Measurements from ENCODE around the gene ROCK2. TPM values are rescaled to one million over a fixed set of nuclear protein-coding genes. Genes with fewer than 3 reads are reported as not detected.
A peak's percentile ranks its signal among the peaks of the same experiment; 100 is the strongest.

The ROCK2 gene
- polyA plus RNA-seq, 2 of the 4 experiments (the other 2 are of a cell fraction), result 34.0 to 38.7 TPM

DNA sequence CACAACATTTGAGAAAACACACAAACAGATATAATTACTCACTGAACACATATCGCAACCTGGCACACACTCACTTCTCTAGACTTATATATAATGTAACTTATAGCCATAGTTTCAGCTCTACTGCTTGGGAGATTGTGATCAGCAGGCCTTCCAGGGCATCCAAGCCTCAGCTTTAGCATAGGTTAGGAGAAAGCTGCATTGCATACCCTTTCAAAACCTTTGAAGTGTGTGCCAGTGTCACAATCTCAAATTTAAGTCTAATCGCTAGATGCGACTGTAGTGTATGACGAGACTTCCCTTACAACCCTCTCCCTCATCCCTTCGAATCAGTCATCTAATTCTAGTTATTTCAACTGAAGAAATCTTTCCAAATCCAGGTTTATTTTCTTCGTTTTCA lies 158.3 kb downstream of the ROCK2 start:
- CTCF ChIA-PET, result interaction anchor here (1.6 to 1.8 kb wide), 2 partner anchors 11 kb away, joined by 3 to 7 read pairs; no protein-coding TSS in a partner anchor
- ATAC-seq, result peak in 1 of 2 experiments; percentile 24; a peak in 1 of 6 replicates
- Histone ChIP-seq H3K27ac (no peak overlapping the region), H3K9me3 (no peaks in the 10 kb centered on the region), H3K4me1 (peaks cover 6% of the 10 kb centered on the region; the same call in 1 of the 3 replicates), H3K4me2 (no peak overlapping the region), H3K4me3 (no peak overlapping the region)
- TF ChIP-seq, protein P1, sequence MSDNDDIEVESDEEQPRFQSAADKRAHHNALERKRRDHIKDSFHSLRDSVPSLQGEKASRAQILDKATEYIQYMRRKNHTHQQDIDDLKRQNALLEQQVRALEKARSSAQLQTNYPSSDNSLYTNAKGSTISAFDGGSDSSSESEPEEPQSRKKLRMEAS (IDR thresholded peaks at IDR 0.05), result no peak
- no peak for TF ChIP-seq RCOR1 (IDR thresholded peaks at IDR 0.05; ENCODE audit: low read depth, low read length)
- no peak for TF ChIP-seq ZNF302 (CRISPR knock-in tag; IDR thresholded peaks at IDR 0.05)
- no peak for TF ChIP-seq MAFK (IDR thresholded peaks at IDR 0.05; ENCODE audit: partially characterized antibody)
- TF ChIP-seq, protein P2, sequence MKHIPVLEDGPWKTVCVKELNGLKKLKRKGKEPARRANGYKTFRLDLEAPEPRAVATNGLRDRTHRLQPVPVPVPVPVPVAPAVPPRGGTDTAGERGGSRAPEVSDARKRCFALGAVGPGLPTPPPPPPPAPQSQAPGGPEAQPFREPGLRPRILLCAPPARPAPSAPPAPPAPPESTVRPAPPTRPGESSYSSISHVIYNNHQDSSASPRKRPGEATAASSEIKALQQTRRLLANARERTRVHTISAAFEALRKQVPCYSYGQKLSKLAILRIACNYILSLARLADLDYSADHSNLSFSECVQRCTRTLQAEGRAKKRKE (CRISPR knock-in tag; IDR thresholded peaks at IDR 0.05; ENCODE audit: low read depth), result no peak
- no peak for TF ChIP-seq ZSCAN20 (CRISPR knock-in tag; IDR thresholded peaks at IDR 0.05)
- 97% methylated on average over 6 of the region's 6 CpGs for WGBS (ENCODE audit: missing lambda C conversion rate)
- no peak for FAIRE-seq
- DNase-seq (ENCODE audit: low read depth in 1 of 2, low spot score in 1 of 2), result no peak
- POLR2A ChIA-PET, result no interaction called here

DNA sequence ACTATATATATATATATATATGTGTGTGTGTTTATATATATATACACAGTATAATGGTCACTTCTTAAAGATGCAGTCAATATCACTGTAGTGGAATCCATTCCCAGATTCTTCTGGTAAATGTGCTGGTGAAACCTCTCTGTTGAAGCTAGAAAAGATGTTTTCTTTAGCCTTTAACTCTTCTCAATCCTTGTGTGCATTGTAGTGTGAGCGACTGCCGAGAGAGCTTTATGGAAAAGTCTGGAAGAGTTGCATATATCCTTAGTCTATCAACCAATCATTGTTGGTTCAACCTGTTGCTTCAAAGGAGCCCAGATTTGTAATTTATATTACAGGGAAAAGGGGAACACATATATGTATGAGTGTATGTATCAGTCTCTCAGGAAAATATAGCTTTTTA lies 161.5 kb downstream of the ROCK2 start:
- DNase-seq (ENCODE audit: low read depth in 1 of 2, low spot score in 1 of 2), result no peak
- Histone ChIP-seq H3K4me1 (peaks cover 6% of the 10 kb centered on the region; the same call in 1 of the 3 replicates), H3K9me3 (no peaks in the 10 kb centered on the region), H3K4me3 (no peak overlapping the region), H3K4me2 (no peak overlapping the region), H3K27ac (no peak overlapping the region)
- POLR2A ChIA-PET, result no interaction called here
- CTCF ChIA-PET, result interaction anchor here (0.9 to 1.3 kb wide), 5 partner anchors 50 to 812 kb away, joined by 3 to 6 read pairs (median 3); a partner anchor contains a TSS
- FAIRE-seq, result no peak
- ATAC-seq, result no peak
- WGBS (ENCODE audit: missing lambda C conversion rate), result 93% methylated on average over 2 of the region's 2 CpGs
- TF ChIP-seq MAZ (IDR thresholded peaks at IDR 0.05; ENCODE audit: borderline replicate concordance, low read depth, low read length), result no peak
- no peak for TF ChIP-seq SREBF2 (IDR thresholded peaks at IDR 0.05)
- TF ChIP-seq, protein P1 (IDR thresholded peaks at IDR 0.05), result no peak

DNA sequence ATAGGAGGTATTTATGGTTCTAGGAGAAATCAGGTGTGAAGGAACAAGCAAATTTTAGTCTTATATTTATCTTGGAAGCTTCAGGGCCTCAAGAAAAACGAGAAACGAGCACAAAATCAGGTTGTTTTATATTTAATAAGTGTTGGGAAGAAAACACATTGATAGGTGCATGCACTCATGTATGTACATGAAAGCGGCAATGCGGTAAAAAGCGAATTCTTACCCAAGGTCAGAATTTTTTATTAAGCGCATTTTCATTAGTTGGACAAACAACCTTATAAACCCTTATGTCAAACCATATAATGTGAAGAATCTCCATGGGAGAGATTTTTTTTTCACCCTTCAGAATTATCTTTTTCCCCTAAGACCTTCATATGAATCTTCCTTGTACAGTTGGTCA lies 163.8 kb downstream of the ROCK2 start:
- Histone ChIP-seq H3K9me3 (no peaks in the 10 kb centered on the region), H3K27ac (no peak overlapping the region), H3K4me1 (no peaks in the 10 kb centered on the region), H3K4me2 (no peak overlapping the region), H3K4me3 (no peak overlapping the region)
- ChIA-PET CTCF (interaction anchor here (1.3 to 1.5 kb wide), 2 partner anchors 50 to 266 kb away, joined by 5 read pairs; no protein-coding TSS in a partner anchor), POLR2A (no interaction called here)
- TF ChIP-seq EHMT2 (IDR thresholded peaks at IDR 0.05; ENCODE audit: low read depth) (no peak), RFX5 (IDR thresholded peaks at IDR 0.05) (no peak), KDM5A (IDR thresholded peaks at IDR 0.05) (no peak), CHD2 (IDR thresholded peaks at IDR 0.05; ENCODE audit: low read length, partially characterized antibody) (no peak)
- DNase-seq (ENCODE audit: low read depth in 1 of 2, low spot score in 1 of 2) (no peak), FAIRE-seq (no peak), ATAC-seq (no peak)
- 86% methylated on average over 6 of the region's 6 CpGs for WGBS (ENCODE audit: missing lambda C conversion rate)

DNA sequence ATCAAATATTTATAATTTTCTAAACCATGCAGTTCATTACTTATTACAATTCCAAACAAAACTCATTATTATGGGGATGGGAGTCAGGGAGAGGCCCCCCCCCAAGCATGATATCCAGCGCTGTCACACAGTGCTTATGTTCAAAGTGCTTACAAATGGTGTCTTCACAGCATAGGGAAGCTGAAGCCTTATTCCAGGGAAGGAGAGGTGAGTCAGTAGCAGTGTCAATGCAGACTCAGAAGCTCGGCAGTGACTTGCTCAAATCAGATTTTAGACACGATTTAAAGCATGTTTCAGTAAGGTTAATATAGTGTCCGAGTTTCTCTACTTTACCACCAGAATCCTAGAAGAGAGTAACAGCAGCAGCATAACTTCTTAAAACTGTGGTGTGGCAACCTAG lies 164.5 kb downstream of the ROCK2 start:
- TF ChIP-seq CEBPB (IDR thresholded peaks at IDR 0.05), result no peak
- TF ChIP-seq CHD2 (IDR thresholded peaks at IDR 0.05; ENCODE audit: low read length, partially characterized antibody), result no peak
- no peak for TF ChIP-seq HEYL (CRISPR knock-in tag; IDR thresholded peaks at IDR 0.05)
- no peak for TF ChIP-seq MYC (IDR thresholded peaks at IDR 0.05; ENCODE audit: borderline replicate concordance, low read length)
- no peak for TF ChIP-seq RCOR1 (IDR thresholded peaks at IDR 0.05; ENCODE audit: low read depth, low read length)
- TF ChIP-seq HOXB5 (CRISPR knock-in tag; IDR thresholded peaks at IDR 0.05), result no peak
- TF ChIP-seq ZSCAN20 (CRISPR knock-in tag; IDR thresholded peaks at IDR 0.05), result no peak
- no peak for TF ChIP-seq NR3C1 (IDR thresholded peaks at IDR 0.05)
- TF ChIP-seq KDM5A (IDR thresholded peaks at IDR 0.05), result no peak
- TF ChIP-seq MAZ (IDR thresholded peaks at IDR 0.05; ENCODE audit: borderline replicate concordance, low read depth, low read length), result no peak
- TF ChIP-seq RAD21 (conservative IDR thresholded peaks at IDR 0.05 in 1 of 2, IDR thresholded peaks at IDR 0.05 in 1 of 2), result no peak
- no peak for TF ChIP-seq EP300 (IDR thresholded peaks at IDR 0.05)
- TF ChIP-seq SMC3 (IDR thresholded peaks at IDR 0.05), result no peak
- no peak for TF ChIP-seq HOXB13 (CRISPR knock-in tag; IDR thresholded peaks at IDR 0.05; ENCODE audit: low read depth)
- TF ChIP-seq ZC3H11A (IDR thresholded peaks at IDR 0.05), result no peak
- no peak for TF ChIP-seq MAFK (IDR thresholded peaks at IDR 0.05; ENCODE audit: partially characterized antibody)
- no peak for TF ChIP-seq FOXS1 (CRISPR knock-in tag; IDR thresholded peaks at IDR 0.05)
- TF ChIP-seq CHD4 (IDR thresholded peaks at IDR 0.05; ENCODE audit: borderline replicate concordance), result no peak
- no peak for TF ChIP-seq CBX2 (IDR thresholded peaks at IDR 0.05; ENCODE audit: borderline replicate concordance, low read depth)
- Histone ChIP-seq H3K4me2 (no peak overlapping the region), H3K9me3 (no peaks in the 10 kb centered on the region), H3K4me3 (no peak overlapping the region), H3K27ac (no peak overlapping the region), H3K4me1 (no peaks in the 10 kb centered on the region)
- 70% methylated on average over 4 of the region's 4 CpGs for WGBS (ENCODE audit: missing lambda C conversion rate)
- no peak for FAIRE-seq
- ChIA-PET POLR2A (no interaction called here), CTCF (interaction anchor here (0.6 to 1.5 kb wide), 3 partner anchors 12 to 267 kb away, joined by 3 to 5 read pairs (median 3); no protein-coding TSS in a partner anchor)
- peak in 1 of 2 experiments; percentile 31; a peak in 2 of 6 replicates for ATAC-seq
- DNase-seq (ENCODE audit: low read depth in 1 of 2, low spot score in 1 of 2), result no peak
